ENCODE results near the gene HDAC8.

- TF ChIP-seq POLR2A (IDR thresholded peaks at IDR 0.05; ENCODE audit: low read length): no peak
- TF ChIP-seq GATA1 (IDR thresholded peaks at IDR 0.05; ENCODE audit: low read depth, low read length): no peak
Measured at GRCh38 chrX:72352786-72353185, 219.9 kb downstream of the HDAC8 start.
